Gastroesophageal sphincter (tissue), 4 donors: ENCODE measurements around the gene ELL2. TPM values are rescaled to one million over a fixed set of nuclear protein-coding genes. Genes with fewer than 3 reads are reported as not detected.

Experiments
- ATAC-seq: fragments of 150-250 bp; one replicate; pipeline ENCODE4 v1.9.1; 2016; ENCODE audit warnings: mild to moderate bottlenecking, moderate library complexity
- H3K27ac ChIP-seq, 4 donors: fragments of 200-600 bp; sonication (generic) in 3 of 4; 1 replicate in 3 of 4; 2 replicates in 1 of 4; pipeline ENCODE4 v1.5.1; 2016 to 2019
- H3K27me3 ChIP-seq: fragments of 200-600 bp; sonication (generic); one replicate; pipeline ENCODE4 v1.5.1; 2019
- H3K36me3 ChIP-seq, 2 donors: fragments of 200-600 bp; sonication (generic); one replicate each; pipeline ENCODE4 v1.5.1; 2019; ENCODE audit warnings: control low read depth in 1 of 2
- H3K4me1 ChIP-seq, 3 donors: fragments of 200-600 bp; sonication (generic); 1 replicate in 2 of 3; 2 replicates in 1 of 3; pipeline ENCODE4 v1.5.1; 2016 to 2019; ENCODE audit warnings: control low read depth in 2 of 3
- H3K4me3 ChIP-seq, 2 donors: fragments of 200-600 bp; sonication (generic); one replicate each; pipeline ENCODE4 v1.5.1; 2019; ENCODE audit warnings: mild to moderate bottlenecking in 1 of 2, moderate library complexity in 1 of 2
- H3K9me3 ChIP-seq, 3 donors: fragments of 200-600 bp; sonication (generic); one replicate each; pipeline ENCODE4 v1.5.1; 2017 to 2019; ENCODE audit warnings: control low read depth in 2 of 3
- CTCF ChIP-seq, 4 experiments: fragments of 200-600 bp in 2 of 4; fragments of 450-650 bp in 2 of 4; sonication (generic) in 1 of 4; IDR thresholded peaks; one replicate each; pipeline ENCODE4 v1.5.1; 2017 to 2019; ENCODE audit warnings: antibody characterized with exemption in 4 of 4, mild to moderate bottlenecking in 2 of 4, moderate library complexity in 2 of 4
- EP300 ChIP-seq: sonication (generic); formaldehyde crosslinking; IDR thresholded peaks from one replicate; pipeline ENCODE4 v1.6.1; 2017; ENCODE audit warnings: antibody characterized with exemption, mild to moderate bottlenecking
- POLR2A ChIP-seq, 2 donors: fragments of 450-650 bp; IDR thresholded peaks; one replicate each; pipeline ENCODE4 v1.6.1; 2017; ENCODE audit warnings: antibody characterized with exemption in 2 of 2, mild to moderate bottlenecking in 2 of 2, moderate library complexity in 1 of 2
- POLR2AphosphoS5 ChIP-seq: sonication (generic); formaldehyde crosslinking; IDR thresholded peaks from one replicate; pipeline ENCODE4 v1.6.1; 2017; ENCODE audit warnings: antibody characterized with exemption
- WGBS, 2 donors: methylation state at CpG; one replicate each; pipeline ENCODE4 v1.1.5; 2018; ENCODE audit warnings: low coverage in 1 of 2; 5-methylcytosine and 5-hydroxymethylcytosine counted together
- total RNA-seq, 4 donors: library from RNA; depleted of rRNA; stranded (reverse); fragments of >200 nt; gene quantifications; one replicate each; pipeline ENCODE4 v1.1.0, GENCODE V29; 2016

Gene ELL2
- total RNA-seq, 4 donors from 2014 or later = 38.4 to 117 (median 59.3) TPM

GRCh38 chr5:96006291-96006690 is 44.6 kb upstream of the ELL2 start:
- WGBS, 2 donors = 78 to 97% methylated on average over 2 to 3 of the region's 3 CpGs
- TF ChIP-seq POLR2A (IDR thresholded peaks at IDR 0.05) (no peak), EP300 (no peak), POLR2AphosphoS5 (no peak), CTCF (IDR thresholded peaks at IDR 0.05) (no peak)
- H3K4me1 ChIP-seq = no peaks in the 10 kb centered on the region
- ATAC-seq = no peak
- no peaks in the 10 kb centered on the region for H3K27me3 ChIP-seq
- no peaks in the 10 kb centered on the region for H3K36me3 ChIP-seq
- H3K4me3 ChIP-seq = no peak overlapping the region
- H3K27ac ChIP-seq = no peak overlapping the region
- no peaks in the 10 kb centered on the region for H3K9me3 ChIP-seq

- ATAC-seq = no peak
- TF ChIP-seq EP300 (no peak), CTCF (IDR thresholded peaks at IDR 0.05) (no peak), POLR2AphosphoS5 (no peak), POLR2A (IDR thresholded peaks at IDR 0.05) (no peak)
Measured at GRCh38 chr5:96004754-96005153, 43.1 kb upstream of the ELL2 start.

GRCh38 chr5:96004087-96004486 is 42.4 kb upstream of the ELL2 start:
- TF ChIP-seq POLR2AphosphoS5 = no peak
- no peak for TF ChIP-seq EP300
- H3K4me3 ChIP-seq = no peak overlapping the region
- no peaks in the 10 kb centered on the region for H3K36me3 ChIP-seq
- ATAC-seq = no peak
- H3K27me3 ChIP-seq = no peaks in the 10 kb centered on the region
- no peak overlapping the region for H3K27ac ChIP-seq
- no peaks in the 10 kb centered on the region for H3K9me3 ChIP-seq
- H3K4me1 ChIP-seq = no peaks in the 10 kb centered on the region

More at GRCh38 chr5:96004754-96005153, 43.1 kb upstream of the ELL2 start:
- H3K4me1 ChIP-seq = no peaks in the 10 kb centered on the region
- no peak overlapping the region for H3K4me3 ChIP-seq
- H3K36me3 ChIP-seq = no peaks in the 10 kb centered on the region
- no peaks in the 10 kb centered on the region for H3K27me3 ChIP-seq
- WGBS, 2 donors = 86 to 91% methylated on average over 1 of the region's 1 CpG
- no peaks in the 10 kb centered on the region for H3K9me3 ChIP-seq
- no peak overlapping the region for H3K27ac ChIP-seq

GRCh38 chr5:96001262-96001661 is 39.6 kb upstream of the ELL2 start:
- Histone ChIP-seq H3K4me1 (no peaks in the 10 kb centered on the region), H3K36me3 (no peaks in the 10 kb centered on the region), H3K9me3 (no peaks in the 10 kb centered on the region), H3K27ac (no peak overlapping the region), H3K4me3 (no peak overlapping the region), H3K27me3 (no peaks in the 10 kb centered on the region)
- TF ChIP-seq CTCF (IDR thresholded peaks at IDR 0.05) = no peak
- TF ChIP-seq POLR2A (IDR thresholded peaks at IDR 0.05) = no peak
- TF ChIP-seq EP300 = no peak
- no peak for TF ChIP-seq POLR2AphosphoS5
- no peak for ATAC-seq

GRCh38 chr5:96000308-96000707 is 38.7 kb upstream of the ELL2 start:
- Histone ChIP-seq H3K36me3 (no peaks in the 10 kb centered on the region), H3K9me3 (no peaks in the 10 kb centered on the region), H3K27ac (no peak overlapping the region), H3K27me3 (no peaks in the 10 kb centered on the region), H3K4me1 (no peaks in the 10 kb centered on the region), H3K4me3 (no peak overlapping the region)
- no peak for TF ChIP-seq POLR2AphosphoS5
- TF ChIP-seq EP300 = no peak
- no peak for TF ChIP-seq CTCF (IDR thresholded peaks at IDR 0.05)
- 96% methylated on average over 3 of the region's 3 CpGs; no CpG with 5 or more reads in 1 of the 2 donors for WGBS, 2 donors
- no peak for ATAC-seq
